Stomach smooth muscle (tissue), 2 donors: ENCODE data around the gene ANKRD9.

Experiments used
- H3K27ac ChIP-seq: one replicate; pipeline ENCODE4 v1.7.0; 2013; ENCODE audit warnings: mild to moderate bottlenecking, low read length, inconsistent platforms
- H3K27me3 ChIP-seq, 2 donors: one replicate each; pipeline ENCODE4 v1.7.0; 2013; ENCODE audit warnings: low read length in 2 of 2; ENCODE audit not compliant: insufficient read depth in 2 of 2, control insufficient read depth in 1 of 2
- H3K36me3 ChIP-seq, 2 donors: one replicate each; pipeline ENCODE4 v1.7.0; 2013; ENCODE audit warnings: low read length in 2 of 2; ENCODE audit not compliant: control insufficient read depth in 2 of 2, insufficient read depth in 2 of 2
- H3K4me1 ChIP-seq: one replicate; pipeline ENCODE4 v1.7.0; 2013; ENCODE audit warnings: low read length; ENCODE audit not compliant: control insufficient read depth, insufficient read depth
- H3K4me3 ChIP-seq, 2 donors: one replicate each; pipeline ENCODE4 v1.7.0; 2013; ENCODE audit warnings: low read length in 2 of 2
- H3K9ac ChIP-seq, 2 donors: one replicate each; pipeline ENCODE4 v1.7.0; 2013; ENCODE audit warnings: low read length in 2 of 2, mild to moderate bottlenecking in 1 of 2
- H3K9me3 ChIP-seq, 2 donors: one replicate each; pipeline ENCODE4 v1.7.0; 2013; ENCODE audit warnings: low read length in 2 of 2; ENCODE audit not compliant: control insufficient read depth in 2 of 2
- donor health status: healthy.
- donor health status: Pancreatic carcinoma.

ANKRD9 gene

DNA sequence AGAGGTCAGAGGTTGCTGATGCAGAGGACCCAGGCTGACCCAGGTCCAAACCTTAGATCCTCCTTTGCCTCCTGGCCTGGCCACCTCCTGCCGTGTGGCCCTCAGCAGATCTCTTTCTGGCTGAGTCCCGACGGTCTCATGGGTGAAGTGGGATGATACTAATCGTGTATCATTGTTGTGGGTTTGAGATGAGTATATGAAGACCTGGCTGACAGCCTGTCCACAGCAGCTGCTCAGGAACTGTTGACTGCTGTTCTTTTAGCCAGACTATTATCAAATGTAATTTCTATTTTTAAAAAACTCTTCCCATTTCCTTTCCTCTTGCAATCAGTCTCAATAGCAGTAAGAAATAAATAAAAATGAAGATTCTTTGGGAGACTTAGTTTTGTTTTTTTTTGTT is 45.6 kb downstream of the ANKRD9 start:
- Histone ChIP-seq H3K27ac (no peak overlapping the region), H3K4me1 (peaks cover 4% of the 10 kb centered on the region), H3K4me3 (no peak overlapping the region), H3K27me3 (no peaks in the 10 kb centered on the region), H3K9ac (no peak overlapping the region), H3K36me3 (peaks cover 15 to 23% of the 10 kb centered on the region in 2 donors), H3K9me3 (no peaks in the 10 kb centered on the region)

DNA sequence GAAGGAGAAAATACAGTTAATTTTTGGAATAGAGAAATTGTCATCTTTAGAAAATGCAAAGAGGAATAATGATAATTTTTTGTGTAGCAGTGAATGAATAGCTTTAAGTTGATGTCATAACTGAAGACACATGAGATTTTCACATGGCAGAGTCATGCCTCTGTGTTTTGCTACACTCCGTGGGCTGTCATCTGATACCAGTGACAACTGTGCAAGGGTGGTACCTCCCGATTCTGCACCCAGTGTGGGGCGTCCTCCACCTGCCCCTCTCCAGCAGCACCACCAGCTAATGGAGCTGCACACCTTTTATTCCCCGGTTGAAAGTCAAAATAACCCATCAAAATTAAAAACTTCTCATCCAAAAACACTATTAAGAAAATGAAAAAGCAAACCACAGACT is 47.2 kb downstream of the ANKRD9 start:
- no peaks in the 10 kb centered on the region for H3K27me3 ChIP-seq
- H3K27ac ChIP-seq: no peak overlapping the region
- H3K36me3 ChIP-seq: peaks cover 23 to 30% of the 10 kb centered on the region in 2 donors
- no peak overlapping the region for H3K4me3 ChIP-seq
- peaks cover 4% of the 10 kb centered on the region for H3K4me1 ChIP-seq
- H3K9ac ChIP-seq: no peak overlapping the region
- no peaks in the 10 kb centered on the region for H3K9me3 ChIP-seq

DNA sequence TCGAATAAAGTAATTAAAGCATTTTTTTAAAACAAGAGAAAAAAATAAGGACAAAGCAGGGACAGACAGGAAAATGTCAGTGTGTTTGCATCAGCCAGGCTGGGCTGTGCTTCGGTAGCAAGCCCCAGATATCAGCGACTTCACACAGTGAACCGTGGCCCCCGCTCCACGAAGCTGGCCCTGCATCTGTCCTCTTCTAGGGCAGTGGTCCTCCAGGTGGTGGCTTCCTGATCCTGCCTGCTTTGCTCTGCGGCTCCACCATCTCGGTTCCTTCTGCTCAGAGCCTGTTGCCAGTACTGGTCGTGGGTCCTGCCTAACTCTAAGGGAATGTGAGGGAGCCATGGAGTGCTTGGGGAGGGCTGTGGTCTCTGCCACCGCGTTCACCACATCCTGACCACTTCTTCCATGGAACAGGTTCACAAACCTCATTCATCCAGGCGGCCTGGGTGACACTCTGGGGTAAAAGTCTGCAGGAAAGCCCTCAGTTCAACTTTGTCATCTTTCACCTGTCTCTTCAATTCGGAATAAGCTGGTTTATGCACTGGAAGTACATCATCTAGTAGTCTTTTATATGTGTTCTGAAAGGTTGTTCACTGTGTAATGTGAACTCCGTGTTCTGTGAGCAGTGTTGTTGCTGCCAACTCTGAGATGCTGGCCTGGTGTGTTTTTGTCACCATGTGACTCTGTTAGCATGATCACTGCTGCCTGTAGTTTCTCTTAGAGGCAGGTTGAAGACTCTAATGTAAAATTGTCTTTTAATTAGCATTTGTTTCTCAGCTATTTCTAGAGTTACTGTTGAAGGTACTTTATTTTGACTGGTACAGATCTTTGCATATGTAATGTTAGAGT is 47.9 kb downstream of the ANKRD9 start:
- H3K4me3 ChIP-seq: no peak overlapping the region
- H3K27ac ChIP-seq: peak overlapping the region; percentile 67
- peaks cover 4% of the 10 kb centered on the region for H3K4me1 ChIP-seq
- H3K36me3 ChIP-seq: peaks cover 25 to 31% of the 10 kb centered on the region in 2 donors
- no peaks in the 10 kb centered on the region for H3K27me3 ChIP-seq
- no peaks in the 10 kb centered on the region for H3K9me3 ChIP-seq
- H3K9ac ChIP-seq: no peak overlapping the region

DNA sequence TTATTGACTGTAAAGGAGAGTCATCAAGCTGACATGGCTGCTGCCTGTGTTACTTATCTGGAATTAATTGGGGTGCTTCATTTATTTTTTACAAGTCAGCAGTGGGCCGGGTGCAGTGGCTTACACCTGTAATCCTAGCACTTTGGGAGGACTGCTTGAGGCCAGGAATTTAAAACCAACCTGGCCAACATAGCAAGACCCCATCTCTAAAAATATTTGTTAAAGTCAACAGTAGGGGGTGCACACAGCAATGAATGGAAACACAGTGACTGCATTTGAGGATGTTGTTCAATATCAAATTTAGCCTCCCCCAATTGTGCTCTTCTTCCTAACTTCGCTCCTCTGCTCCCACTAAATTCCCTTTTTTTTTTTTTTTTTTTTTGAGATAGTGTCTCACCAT is 52.1 kb downstream of the ANKRD9 start:
- no peaks in the 10 kb centered on the region for H3K27me3 ChIP-seq
- no peak overlapping the region for H3K27ac ChIP-seq
- H3K4me3 ChIP-seq: no peak overlapping the region
- H3K36me3 ChIP-seq: peaks cover 16 to 25% of the 10 kb centered on the region in 2 donors
- H3K9ac ChIP-seq: no peak overlapping the region
- H3K4me1 ChIP-seq: peaks cover 4% of the 10 kb centered on the region
- no peaks in the 10 kb centered on the region for H3K9me3 ChIP-seq

DNA sequence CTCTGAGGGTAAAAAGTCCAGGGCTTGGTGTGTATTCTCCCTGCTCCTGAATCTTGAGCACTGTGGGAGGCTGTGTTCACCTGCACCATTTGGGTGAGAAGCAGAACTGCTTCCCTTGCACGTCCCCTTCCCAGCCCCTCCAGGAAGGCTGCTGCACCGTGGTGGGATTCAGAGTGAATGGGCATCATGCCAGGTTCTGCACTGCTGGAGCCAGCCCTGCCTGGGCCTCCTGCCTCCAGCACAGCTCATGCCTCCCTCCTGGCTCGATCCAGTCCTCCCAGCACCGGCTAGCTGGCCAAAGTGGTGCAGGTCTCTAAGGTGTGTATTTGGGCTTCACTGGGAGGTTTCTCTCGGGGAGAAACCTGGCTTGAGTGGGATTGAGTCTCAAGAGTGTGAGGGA is 54.9 kb downstream of the ANKRD9 start:
- peaks cover 37 to 51% of the 10 kb centered on the region in 2 donors for H3K36me3 ChIP-seq
- no peak overlapping the region for H3K4me3 ChIP-seq
- no peaks in the 10 kb centered on the region for H3K9me3 ChIP-seq
- no peak overlapping the region for H3K9ac ChIP-seq
- H3K27me3 ChIP-seq: no peaks in the 10 kb centered on the region
- no peaks in the 10 kb centered on the region for H3K4me1 ChIP-seq
- no peak overlapping the region for H3K27ac ChIP-seq

DNA sequence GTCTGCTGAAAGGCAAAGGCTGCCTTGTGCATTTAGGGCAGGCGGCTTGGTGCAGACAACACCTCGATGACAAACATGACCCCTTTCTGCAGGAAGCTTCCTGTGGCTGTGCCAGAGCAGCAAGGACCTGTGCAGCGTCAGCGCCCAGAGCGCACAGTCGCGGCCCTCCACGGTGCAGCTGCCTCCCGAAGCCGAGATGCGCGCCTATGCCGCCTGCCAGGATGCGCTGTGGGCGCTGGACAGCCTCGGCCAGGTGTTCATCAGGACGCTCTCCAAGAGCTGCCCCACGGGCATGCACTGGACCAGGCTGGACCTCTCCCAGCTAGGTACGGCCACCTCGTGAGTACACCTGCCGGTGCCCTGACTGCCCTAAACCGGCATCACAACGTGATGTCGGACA is 57.3 kb downstream of the ANKRD9 start:
- no peaks in the 10 kb centered on the region for H3K9me3 ChIP-seq
- no peaks in the 10 kb centered on the region for H3K4me1 ChIP-seq
- no peak overlapping the region for H3K4me3 ChIP-seq
- no peak overlapping the region for H3K9ac ChIP-seq
- H3K27ac ChIP-seq: no peak overlapping the region
- H3K36me3 ChIP-seq: peaks cover 34 to 55% of the 10 kb centered on the region in 2 donors
- no peaks in the 10 kb centered on the region for H3K27me3 ChIP-seq
